Measurements from ENCODE around the gene DLGAP4. TPM values are rescaled to one million over a fixed set of nuclear protein-coding genes. Genes with fewer than 3 reads are reported as not detected.

The DLGAP4 gene
- total RNA-seq, 1 donor from 2014 or later = 77.3 TPM

DNA sequence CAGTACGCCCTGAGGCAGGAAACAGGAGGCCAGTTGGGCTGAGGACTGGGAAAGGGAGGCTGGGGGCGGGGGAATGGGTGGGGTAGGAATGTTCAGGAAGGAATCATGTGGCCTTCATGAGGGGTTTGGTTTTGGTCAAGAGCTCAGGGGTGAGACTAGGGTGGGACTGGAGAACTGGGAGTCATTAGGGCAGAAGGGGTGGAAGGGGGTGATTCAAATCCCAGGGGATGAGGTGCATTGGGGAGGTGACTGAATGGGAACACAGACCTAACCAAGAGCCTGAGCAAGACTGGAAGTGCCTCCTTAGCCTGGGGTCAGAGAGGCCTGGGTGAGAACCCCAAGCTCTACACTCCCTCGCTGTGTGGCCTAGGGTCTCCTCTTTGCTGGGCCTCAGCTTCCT lies 86.8 kb downstream of the DLGAP4 start:
- no peaks in the 10 kb centered on the region for H3K27me3 ChIP-seq
- TF ChIP-seq, protein P1, sequence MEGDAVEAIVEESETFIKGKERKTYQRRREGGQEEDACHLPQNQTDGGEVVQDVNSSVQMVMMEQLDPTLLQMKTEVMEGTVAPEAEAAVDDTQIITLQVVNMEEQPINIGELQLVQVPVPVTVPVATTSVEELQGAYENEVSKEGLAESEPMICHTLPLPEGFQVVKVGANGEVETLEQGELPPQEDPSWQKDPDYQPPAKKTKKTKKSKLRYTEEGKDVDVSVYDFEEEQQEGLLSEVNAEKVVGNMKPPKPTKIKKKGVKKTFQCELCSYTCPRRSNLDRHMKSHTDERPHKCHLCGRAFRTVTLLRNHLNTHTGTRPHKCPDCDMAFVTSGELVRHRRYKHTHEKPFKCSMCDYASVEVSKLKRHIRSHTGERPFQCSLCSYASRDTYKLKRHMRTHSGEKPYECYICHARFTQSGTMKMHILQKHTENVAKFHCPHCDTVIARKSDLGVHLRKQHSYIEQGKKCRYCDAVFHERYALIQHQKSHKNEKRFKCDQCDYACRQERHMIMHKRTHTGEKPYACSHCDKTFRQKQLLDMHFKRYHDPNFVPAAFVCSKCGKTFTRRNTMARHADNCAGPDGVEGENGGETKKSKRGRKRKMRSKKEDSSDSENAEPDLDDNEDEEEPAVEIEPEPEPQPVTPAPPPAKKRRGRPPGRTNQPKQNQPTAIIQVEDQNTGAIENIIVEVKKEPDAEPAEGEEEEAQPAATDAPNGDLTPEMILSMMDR (IDR thresholded peaks at IDR 0.05) = no peak
- TF ChIP-seq POLR2AphosphoS5 (IDR thresholded peaks at IDR 0.05; ENCODE audit: insufficient read depth in 1 of 2, low read depth in 1 of 2) (no peak), POLR2A (IDR thresholded peaks at IDR 0.05) (no peak)
- DNase-seq (ENCODE audit: extremely low spot score in 2 of 2) = no peak
- no peak overlapping the region for H3K4me3 ChIP-seq
- intact Hi-C loops (cut with DNase I) = no loop called here
- H3K36me3 ChIP-seq = no peaks in the 10 kb centered on the region
- H3K4me1 ChIP-seq = no peaks in the 10 kb centered on the region
- H3K9me3 ChIP-seq = no peaks in the 10 kb centered on the region
- H3K27ac ChIP-seq = no peak overlapping the region

GRCh38 chr20:36394340-36394965 lies 88.3 kb downstream of the DLGAP4 start:
- intact Hi-C loops (cut with DNase I) = no loop called here
- H3K9me3 ChIP-seq = no peaks in the 10 kb centered on the region
- no peak overlapping the region for H3K27ac ChIP-seq
- no peaks in the 10 kb centered on the region for H3K4me1 ChIP-seq
- TF ChIP-seq, protein P1 (IDR thresholded peaks at IDR 0.05) = no peak
- TF ChIP-seq POLR2A (IDR thresholded peaks at IDR 0.05) = no peak
- no peak for TF ChIP-seq POLR2AphosphoS5 (IDR thresholded peaks at IDR 0.05; ENCODE audit: insufficient read depth in 1 of 2, low read depth in 1 of 2)
- no peak overlapping the region for H3K4me3 ChIP-seq
- DNase-seq (ENCODE audit: extremely low spot score in 2 of 2) = no peak
- no peaks in the 10 kb centered on the region for H3K27me3 ChIP-seq
- H3K36me3 ChIP-seq = no peaks in the 10 kb centered on the region

GRCh38 chr20:36396340-36396739 lies 90.2 kb downstream of the DLGAP4 start:
- Histone ChIP-seq H3K9me3 (no peaks in the 10 kb centered on the region), H3K36me3 (no peaks in the 10 kb centered on the region), H3K27me3 (no peaks in the 10 kb centered on the region), H3K4me1 (no peaks in the 10 kb centered on the region), H3K27ac (no peak overlapping the region), H3K4me3 (no peak overlapping the region)
- intact Hi-C loops (cut with DNase I) = no loop called here
- no peak for TF ChIP-seq POLR2A (IDR thresholded peaks at IDR 0.05)
- TF ChIP-seq, protein P1 (IDR thresholded peaks at IDR 0.05) = no peak
- TF ChIP-seq POLR2AphosphoS5 (IDR thresholded peaks at IDR 0.05; ENCODE audit: insufficient read depth in 1 of 2, low read depth in 1 of 2) = no peak
- no peak for DNase-seq (ENCODE audit: extremely low spot score in 2 of 2)

- no peak for DNase-seq (ENCODE audit: extremely low spot score in 2 of 2)
Observed at GRCh38 chr20:36396847-36397630, 90.9 kb downstream of the DLGAP4 start.

More at GRCh38 chr20:36396847-36397630, 90.9 kb downstream of the DLGAP4 start:
- TF ChIP-seq POLR2A (IDR thresholded peaks at IDR 0.05) (no peak), POLR2AphosphoS5 (IDR thresholded peaks at IDR 0.05; ENCODE audit: insufficient read depth in 1 of 2, low read depth in 1 of 2) (no peak)
- TF ChIP-seq, protein P1 (IDR thresholded peaks at IDR 0.05) = no peak
- Histone ChIP-seq H3K27me3 (no peaks in the 10 kb centered on the region), H3K36me3 (no peaks in the 10 kb centered on the region), H3K4me3 (no peak overlapping the region), H3K27ac (no peak overlapping the region), H3K4me1 (no peaks in the 10 kb centered on the region), H3K9me3 (no peaks in the 10 kb centered on the region)
- intact Hi-C loops (cut with DNase I) = no loop called here
